ENCODE results near the gene LANCL3.

LANCL3 gene

DNA sequence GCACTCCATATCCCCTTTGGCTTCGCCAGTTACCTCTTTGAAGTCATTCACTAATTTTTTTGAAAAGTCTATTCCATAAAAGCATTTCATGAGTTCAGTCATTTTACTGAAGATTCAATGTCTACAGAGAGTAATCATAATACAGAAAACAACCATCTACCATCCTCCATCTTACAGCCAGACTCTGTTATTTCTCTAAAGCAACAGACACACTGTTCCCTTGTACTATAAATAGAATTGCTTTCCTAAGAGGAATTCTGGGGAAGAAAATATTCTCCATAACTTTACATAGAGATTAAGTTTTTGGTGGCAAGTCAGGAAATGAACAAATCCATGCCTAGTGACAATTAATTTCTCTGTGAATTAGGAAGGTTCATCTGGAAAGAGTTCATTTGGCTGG lies 151.1 kb downstream of the LANCL3 start:
- DNase-seq (ENCODE audit: low read depth): no peak
- TF ChIP-seq, protein P1, sequence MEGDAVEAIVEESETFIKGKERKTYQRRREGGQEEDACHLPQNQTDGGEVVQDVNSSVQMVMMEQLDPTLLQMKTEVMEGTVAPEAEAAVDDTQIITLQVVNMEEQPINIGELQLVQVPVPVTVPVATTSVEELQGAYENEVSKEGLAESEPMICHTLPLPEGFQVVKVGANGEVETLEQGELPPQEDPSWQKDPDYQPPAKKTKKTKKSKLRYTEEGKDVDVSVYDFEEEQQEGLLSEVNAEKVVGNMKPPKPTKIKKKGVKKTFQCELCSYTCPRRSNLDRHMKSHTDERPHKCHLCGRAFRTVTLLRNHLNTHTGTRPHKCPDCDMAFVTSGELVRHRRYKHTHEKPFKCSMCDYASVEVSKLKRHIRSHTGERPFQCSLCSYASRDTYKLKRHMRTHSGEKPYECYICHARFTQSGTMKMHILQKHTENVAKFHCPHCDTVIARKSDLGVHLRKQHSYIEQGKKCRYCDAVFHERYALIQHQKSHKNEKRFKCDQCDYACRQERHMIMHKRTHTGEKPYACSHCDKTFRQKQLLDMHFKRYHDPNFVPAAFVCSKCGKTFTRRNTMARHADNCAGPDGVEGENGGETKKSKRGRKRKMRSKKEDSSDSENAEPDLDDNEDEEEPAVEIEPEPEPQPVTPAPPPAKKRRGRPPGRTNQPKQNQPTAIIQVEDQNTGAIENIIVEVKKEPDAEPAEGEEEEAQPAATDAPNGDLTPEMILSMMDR (conservative IDR thresholded peaks at IDR 0.05; ENCODE audit: low read length): no peak
- no peak overlapping the region for H3K4me3 ChIP-seq (ENCODE audit: low read length)

DNA sequence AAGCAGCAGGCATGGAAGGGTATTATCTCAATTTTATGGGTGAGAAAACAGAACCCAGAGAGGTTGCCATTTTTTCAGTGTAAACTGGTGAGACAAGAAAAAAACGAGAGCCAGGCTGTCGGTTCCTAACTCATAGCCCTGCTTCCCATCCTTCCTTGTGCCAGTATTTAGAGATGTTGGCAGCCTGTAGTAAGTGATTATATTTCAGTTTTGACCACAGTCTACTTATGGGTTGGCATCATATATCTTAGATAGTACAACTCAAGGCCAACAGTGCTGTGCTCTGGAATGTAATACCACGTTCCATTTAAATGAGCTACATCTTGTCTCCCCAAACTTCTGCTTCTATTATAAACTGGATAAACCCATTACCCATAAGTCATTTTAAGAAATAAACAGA lies 154.9 kb downstream of the LANCL3 start:
- TF ChIP-seq, protein P1 (conservative IDR thresholded peaks at IDR 0.05; ENCODE audit: low read length): no peak
- H3K4me3 ChIP-seq (ENCODE audit: low read length): no peak overlapping the region
- DNase-seq (ENCODE audit: low read depth): no peak

All from AG10803 (cell line).